ENCODE results near the gene YBX2. TPM values are rescaled to one million over a fixed set of nuclear protein-coding genes. Genes with fewer than 3 reads are reported as not detected.

YBX2 gene
- total and polyA plus RNA-seq, 7 donors: 0.14 to 1.8 (median 0.66) TPM

GRCh38 chr17:7330638-7331015 lies 36.2 kb upstream of the YBX2 start:
- H3K36me3 ChIP-seq (ENCODE audit: insufficient read depth in 1 of 2, low read depth in 1 of 2): peaks cover 0 to 14% of the 10 kb centered on the region in 2 donors
- no peak for TF ChIP-seq CTCF (IDR thresholded peaks at IDR 0.05)
- intact Hi-C loops (cut with DNase I): no loop called here
- peak overlapping the region; percentile 95 for H3K4me3 ChIP-seq
- DNase-seq (no peak), ATAC-seq (no peak)
- H3K27me3 ChIP-seq (ENCODE audit: insufficient read depth in 3 of 3, low read length in 2 of 3): peaks cover 0 to 4% (median 0%) of the 10 kb centered on the region in 3 donors
- peaks cover 12% of the 10 kb centered on the region for H3K4me1 ChIP-seq
- 57 to 66% (median 63%) methylated on average over 13 of the region's 13 CpGs for WGBS, 3 donors
- H3K9me3 ChIP-seq: no peaks in the 10 kb centered on the region
- H3K27ac ChIP-seq: peak overlapping the region; percentile 92

- peak overlapping the region; percentile 92 for H3K27ac ChIP-seq
- intact Hi-C loops (cut with DNase I): no loop called here
- 0 to 1% (median 1%) methylated on average over 33 to 34 of the region's 34 CpGs for WGBS, 3 donors
- ATAC-seq: peak; percentile 58 to 71 (median 60)
- peaks cover 0 to 2% (median 0%) of the 10 kb centered on the region in 3 donors for H3K27me3 ChIP-seq (ENCODE audit: insufficient read depth in 3 of 3, low read length in 2 of 3)
- H3K36me3 ChIP-seq (ENCODE audit: insufficient read depth in 1 of 2, low read depth in 1 of 2): peaks cover 0 to 20% of the 10 kb centered on the region in 2 donors
- DNase-seq: peak; percentile 80 to 88
- H3K9me3 ChIP-seq: no peaks in the 10 kb centered on the region
- H3K4me3 ChIP-seq: peak overlapping the region; percentile 95
- no peak for TF ChIP-seq CTCF (IDR thresholded peaks at IDR 0.05)
- peaks cover 12% of the 10 kb centered on the region for H3K4me1 ChIP-seq
These were observed 35.7 kb upstream of the YBX2 start for GRCh38 chr17:7329997-7330637.

GRCh38 chr17:7329374-7329996 lies 35.0 kb upstream of the YBX2 start:
- Histone ChIP-seq H3K4me1 (peaks cover 12% of the 10 kb centered on the region), H3K27me3 (ENCODE audit: insufficient read depth in 3 of 3, low read length in 2 of 3) (no peaks in the 10 kb centered on the region), H3K9me3 (no peaks in the 10 kb centered on the region), H3K27ac (peak overlapping the region; percentile 92), H3K36me3 (ENCODE audit: insufficient read depth in 1 of 2, low read depth in 1 of 2) (peaks cover 0 to 26% of the 10 kb centered on the region in 2 donors), H3K4me3 (peak overlapping the region; percentile 95)
- intact Hi-C loops (cut with DNase I): no loop called here
- no peak for TF ChIP-seq CTCF (IDR thresholded peaks at IDR 0.05)
- WGBS, 3 donors: 0% methylated on average over 40 to 43 of the region's 43 CpGs
- peak; percentile 99 for DNase-seq
- peak; percentile 86 to 93 (median 91) for ATAC-seq

- no peaks in the 10 kb centered on the region for H3K9me3 ChIP-seq
- H3K4me1 ChIP-seq: peaks cover 12% of the 10 kb centered on the region
- peak within 1 kb of the TSS; percentile 92 for H3K27ac ChIP-seq
- H3K27me3 ChIP-seq (ENCODE audit: insufficient read depth in 3 of 3, low read length in 2 of 3): no peaks in the 10 kb centered on the region
- TF ChIP-seq CTCF (IDR thresholded peaks at IDR 0.05): no peak
- peaks cover 0 to 32% of the 10 kb centered on the region in 2 donors for H3K36me3 ChIP-seq (ENCODE audit: insufficient read depth in 1 of 2, low read depth in 1 of 2)
- intact Hi-C loops (cut with DNase I): no loop called here
- WGBS, 3 donors: 0 to 1% (median 0%) methylated on average over 37 to 50 of the region's 50 CpGs
- ATAC-seq: peak in 1 of 4 donors; percentile 27
- DNase-seq: no peak
- H3K4me3 ChIP-seq: peak within 1 kb of the TSS; percentile 95
These were observed 34.5 kb upstream of the YBX2 start, which contains the start of gene NEURL4 for GRCh38 chr17:7328840-7329373. Gene NEURL4 (minus strand): TSS chr17:7329335. CDS start chr17:7329312, 23 bp downstream.

Measured in psoas muscle (tissue), 8 donors.